Pulmonary artery endothelial cell (primary cell): ENCODE data around the gene SLC25A39. TPM values are rescaled to one million over a fixed set of nuclear protein-coding genes. Genes with fewer than 3 reads are reported as not detected.
A peak's percentile ranks its signal among the peaks of the same experiment; 100 is the strongest.
"Not testable (repeated sequence)": the region's sequence is repeated elsewhere in the genome, so short reads cannot be mapped to it uniquely, and the experiment has no call there.

Experiments
- DNase-seq: peaks from one replicate; pipeline ENCODE4 v3.0.0-alpha.2; 2011; ENCODE audit warnings: low read depth, low spot score
- total RNA-seq: library from RNA; depleted of rRNA; stranded (reverse); fragments of >200 nt; gene quantifications from 2 replicates; pipeline ENCODE4 v1.2.3, GENCODE V29; 2014

SLC25A39 gene
- total RNA-seq, 1 donor from 2014 or later, result 78.9 TPM

DNA sequence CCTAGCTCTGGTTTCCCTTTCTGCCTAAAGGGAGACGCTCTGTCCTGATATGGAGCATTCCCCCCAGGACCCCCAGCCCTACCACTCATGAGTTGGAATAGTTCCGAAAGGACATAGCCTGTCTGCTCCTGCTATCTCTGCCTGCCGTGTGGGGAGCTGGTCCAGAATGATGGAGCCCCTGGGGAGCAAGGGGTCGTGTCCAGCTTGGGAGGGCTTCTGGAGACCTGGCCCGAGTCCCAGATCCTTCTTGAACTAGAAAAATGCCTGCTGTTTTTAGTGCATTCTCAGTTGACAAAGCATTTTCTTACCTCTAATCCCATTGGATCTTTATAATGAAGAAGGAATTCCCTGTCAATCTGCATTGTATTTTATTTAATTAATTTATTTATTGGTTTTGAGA lies 11.3 kb upstream of the SLC25A39 start:
- no peak for DNase-seq

DNA sequence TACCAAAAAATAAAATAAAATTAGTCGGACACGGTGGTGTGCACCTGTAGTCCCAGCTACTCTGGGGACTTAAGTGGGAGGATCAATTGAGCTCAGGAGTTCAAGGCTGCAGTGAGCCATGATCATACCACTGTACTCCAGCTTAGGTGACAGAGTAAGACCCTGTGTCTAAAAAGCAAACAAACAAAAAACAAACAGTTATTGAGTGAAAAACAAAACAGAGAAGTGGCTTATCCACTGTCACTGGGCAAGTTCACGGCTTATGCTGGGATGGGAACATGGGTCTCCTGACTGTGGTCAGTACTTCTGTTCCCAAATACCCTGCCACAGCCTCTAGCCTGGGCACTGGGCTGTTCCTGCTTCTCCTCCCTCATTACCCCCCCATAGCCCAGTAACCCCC lies 10.9 kb upstream of the SLC25A39 start:
- DNase-seq, result no peak

DNA sequence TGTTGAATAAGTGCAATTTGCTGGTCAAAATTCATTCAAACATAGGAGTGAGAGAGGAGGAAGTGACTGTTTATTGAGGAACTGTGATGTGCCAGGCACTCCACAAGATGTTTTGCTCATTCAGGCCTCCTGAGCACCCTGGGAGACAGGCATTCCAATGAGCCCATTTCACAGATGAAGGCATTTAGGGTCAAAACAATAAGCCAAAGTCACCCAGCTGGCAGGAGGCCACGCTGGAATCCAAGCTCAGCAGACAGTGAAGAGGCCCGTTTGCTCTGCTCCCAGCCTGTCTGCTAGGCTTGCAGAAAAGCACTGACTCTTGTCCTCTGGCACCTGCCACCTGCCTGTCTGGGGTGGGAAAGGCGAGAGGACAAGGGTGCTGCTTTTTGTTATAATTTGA lies 10.1 kb upstream of the SLC25A39 start:
- no peak for DNase-seq

DNA sequence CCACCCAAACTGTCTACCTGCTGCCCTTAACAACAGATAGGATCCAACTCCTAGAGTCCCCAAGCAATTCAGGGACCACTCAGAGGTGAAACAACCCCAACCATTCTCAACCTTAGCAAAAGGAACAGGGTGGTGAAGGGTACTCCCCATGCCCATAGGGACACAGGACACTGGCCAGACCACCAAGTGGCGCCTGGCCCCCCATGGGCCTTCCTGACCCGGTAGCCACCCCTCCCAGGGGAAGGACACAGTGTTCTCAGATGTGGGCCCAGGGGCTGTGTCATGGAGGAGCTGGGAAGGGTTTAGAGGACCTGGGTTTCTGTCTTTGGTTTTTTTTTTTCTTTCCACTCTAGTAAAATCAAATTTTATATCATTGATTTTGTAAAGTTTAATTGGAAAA lies 9.7 kb upstream of the SLC25A39 start:
- DNase-seq, result no peak

DNA sequence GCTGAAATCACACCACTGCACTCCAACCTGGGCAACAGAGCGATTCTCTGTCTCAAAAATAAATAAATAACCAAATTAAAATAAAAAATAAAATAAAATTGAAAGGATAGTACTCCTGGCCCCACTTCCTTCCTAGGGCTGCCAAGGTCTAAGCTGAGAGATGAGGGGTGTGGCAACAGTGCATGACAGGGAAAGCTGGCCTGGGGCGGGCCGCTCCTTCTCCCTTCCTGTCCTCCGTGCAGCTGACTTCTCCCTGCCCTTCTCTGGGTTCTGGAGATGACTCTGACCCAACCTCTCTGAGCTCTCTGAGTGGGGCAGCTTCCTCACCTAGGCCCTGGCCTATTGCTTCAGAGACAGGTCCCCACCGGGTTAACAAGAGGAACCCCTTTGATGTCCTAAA lies 8.7 kb upstream of the SLC25A39 start:
- DNase-seq, result no peak

DNA sequence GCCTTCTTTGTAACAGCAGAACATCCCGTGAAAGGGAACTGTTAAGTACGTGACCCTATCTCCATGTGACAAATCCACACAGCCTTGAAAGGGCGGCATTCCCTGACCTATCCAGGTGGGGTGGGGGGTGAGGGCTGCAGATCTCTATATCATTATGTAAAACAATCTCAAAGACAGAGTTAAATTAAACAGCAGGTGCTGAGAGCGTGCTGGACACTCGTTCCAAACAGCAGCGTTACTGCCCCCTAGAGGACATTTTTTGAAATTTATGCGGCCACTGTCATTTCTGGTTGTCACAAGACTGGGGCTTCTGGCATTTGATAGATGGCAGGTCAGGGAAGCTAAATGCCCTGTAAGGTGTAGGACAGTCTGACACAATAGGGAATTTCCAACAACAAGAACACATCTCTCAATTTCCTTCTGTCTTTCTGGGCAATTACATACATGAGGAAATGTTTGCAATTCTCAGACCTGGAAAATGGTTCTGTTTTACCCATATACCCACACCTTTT lies 6.7 kb upstream of the SLC25A39 start:
- DNase-seq, result no peak

DNA sequence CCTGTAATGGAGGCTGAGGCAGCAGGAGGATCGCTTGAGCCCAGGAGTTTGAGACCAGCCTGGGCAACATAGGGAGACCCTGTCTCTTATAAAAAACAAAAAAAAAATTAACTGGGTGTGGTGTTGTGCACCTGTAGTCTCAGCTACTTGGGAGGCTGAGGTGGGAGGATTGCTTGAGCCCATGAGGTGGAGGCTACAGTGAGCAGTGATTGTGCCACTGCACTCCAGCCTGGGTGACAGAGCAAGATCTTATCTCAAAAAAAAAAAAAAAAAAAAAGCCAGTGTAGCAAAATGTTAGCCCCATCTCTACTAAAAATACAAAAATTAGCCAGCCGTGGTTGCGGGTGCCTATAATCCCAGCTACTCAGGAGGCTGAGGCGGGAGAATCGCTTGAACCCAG lies 5.6 kb upstream of the SLC25A39 start:
- DNase-seq, result not testable (repeated sequence)

DNA sequence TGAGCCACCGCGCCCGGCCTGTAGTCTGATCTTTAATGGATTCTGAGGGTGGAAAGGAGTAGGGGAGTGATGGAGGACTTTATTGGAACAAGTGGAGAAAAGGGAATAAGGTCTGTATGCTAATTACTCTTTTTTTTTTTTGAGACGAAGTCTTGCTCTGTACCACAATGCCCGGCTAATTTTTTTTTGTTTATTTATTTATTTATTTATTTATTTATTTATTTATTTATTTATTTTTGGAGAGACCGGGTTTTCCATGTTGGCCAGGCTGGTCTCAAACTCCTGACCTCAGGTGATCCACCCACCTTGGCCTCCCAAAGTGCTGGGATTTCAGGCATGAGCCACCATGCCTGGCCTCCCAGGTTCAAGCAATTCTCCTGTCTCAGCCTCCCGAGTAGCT lies 4.9 kb upstream of the SLC25A39 start:
- not testable (repeated sequence) for DNase-seq

DNA sequence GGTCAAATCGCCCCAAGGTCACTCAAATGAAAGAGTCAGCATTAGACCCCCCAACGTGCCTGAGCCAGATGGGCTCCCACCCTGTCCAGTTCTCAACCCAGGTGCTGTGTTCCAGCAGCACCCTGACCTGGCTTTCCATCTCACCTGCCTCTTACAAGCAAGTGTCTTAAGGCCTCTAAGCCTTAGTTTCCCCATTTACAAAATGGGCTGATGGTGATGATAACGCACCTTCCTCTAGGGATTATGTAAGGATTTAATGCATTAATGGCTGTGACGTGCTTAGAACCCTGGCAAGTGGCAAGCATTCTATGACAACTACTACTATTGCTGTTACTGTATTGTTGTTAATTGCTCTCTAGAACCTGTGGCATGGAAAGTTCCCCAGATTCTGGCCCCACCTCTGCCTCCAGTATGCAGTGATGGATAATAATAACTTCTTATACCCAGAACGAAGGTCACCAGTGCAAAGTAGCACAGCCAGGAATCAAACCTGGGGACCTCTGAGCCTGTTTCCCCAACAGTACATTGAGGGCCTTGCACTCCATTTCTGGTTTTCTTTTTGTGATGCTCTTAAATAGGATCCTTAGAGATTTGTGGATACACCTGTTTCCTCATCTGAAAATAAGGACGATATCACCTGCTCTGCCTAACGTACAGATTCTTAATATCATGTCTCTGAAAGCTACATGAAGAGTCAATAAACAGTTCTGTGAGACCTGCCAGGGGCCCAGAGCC lies 3.3 kb upstream of the SLC25A39 start:
- DNase-seq, result no peak

DNA sequence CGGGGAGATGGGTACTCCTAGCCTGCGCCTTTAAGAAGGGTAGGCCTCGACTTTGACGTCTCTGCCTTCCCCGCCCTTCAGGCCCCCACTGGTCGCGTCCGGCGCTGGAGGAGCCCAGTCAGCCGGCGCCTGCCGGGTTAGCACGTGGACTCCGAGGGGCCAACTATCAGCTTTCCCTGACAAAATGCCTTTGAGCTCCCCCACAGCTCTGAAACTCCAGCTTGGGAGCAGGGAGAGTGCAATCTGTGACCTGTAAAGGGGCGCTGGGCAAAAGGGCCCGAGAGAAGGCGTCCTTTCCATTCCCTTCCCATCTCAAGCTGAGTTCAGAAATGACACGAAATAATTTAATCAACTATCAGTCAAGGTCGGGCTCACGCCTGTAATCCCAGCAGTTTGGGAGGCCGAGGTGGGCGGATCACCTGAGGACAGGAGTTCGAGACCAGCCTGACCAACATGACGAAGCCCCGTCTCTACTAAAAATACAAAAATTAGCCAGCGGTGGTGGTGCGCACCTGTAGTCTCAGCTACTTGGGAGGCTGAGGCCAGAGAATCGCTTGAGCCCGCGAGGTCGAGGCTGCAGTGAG lies 2.3 kb upstream of the SLC25A39 start:
- peak; percentile 91 for DNase-seq

DNA sequence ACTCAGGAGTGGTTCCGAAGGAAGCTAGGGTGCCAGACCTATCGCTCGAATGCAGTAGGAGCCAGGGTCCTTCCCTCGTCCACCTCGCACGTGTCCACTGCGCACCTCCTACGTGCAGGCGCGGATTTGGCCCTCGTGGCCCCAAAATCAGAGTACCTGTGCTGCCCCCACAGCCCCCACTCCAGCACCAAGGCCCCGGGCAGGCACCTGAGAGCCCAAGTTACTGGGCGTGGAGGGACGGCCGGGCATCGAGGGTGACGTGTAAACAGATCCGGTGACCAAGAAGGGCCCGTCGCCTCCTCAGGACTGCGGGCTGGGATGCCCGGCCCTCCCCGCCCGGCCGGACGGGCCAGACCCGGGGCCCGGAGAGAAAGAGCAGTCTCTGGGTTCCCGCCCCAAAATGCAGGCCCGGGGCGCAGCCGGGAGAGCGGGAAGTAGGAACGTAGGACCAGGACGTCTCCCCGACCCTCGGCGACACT lies 492 bp downstream of the SLC25A39 start:
- no peak for DNase-seq

DNA sequence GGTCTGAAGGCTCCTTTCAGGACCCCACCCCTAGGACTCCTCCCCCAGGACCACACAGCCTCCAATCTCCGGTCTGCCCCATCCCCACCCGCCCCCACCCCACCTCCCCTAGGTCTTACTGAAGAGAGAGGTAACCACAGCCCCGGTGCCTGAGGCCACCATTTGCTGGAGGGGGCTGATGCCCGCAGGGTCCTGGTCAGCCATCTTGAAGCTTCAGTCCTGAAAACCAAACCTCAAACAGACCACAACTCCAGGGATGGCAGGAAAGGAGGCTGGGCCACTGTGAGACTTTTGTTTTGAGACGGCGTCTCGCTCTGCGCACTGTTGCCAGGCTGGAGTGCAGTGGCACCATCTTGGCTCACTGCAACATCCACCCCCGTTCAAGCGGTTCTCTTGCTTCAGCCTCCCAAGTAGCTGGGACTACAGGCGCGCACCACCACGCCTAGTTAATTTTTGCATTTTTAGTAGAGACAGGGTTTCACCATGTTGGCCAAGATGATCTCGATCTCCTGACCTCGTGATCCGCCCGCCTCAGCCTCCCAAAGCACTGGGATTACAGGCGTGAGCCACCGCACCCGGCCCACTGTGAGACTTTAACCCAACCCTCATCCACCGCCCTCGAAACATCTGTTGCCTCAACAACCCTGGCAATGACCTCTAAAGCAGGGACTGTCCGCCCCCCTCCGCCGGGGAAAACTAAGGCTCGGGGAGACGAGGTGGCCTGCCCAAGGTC lies 1.1 kb downstream of the SLC25A39 start:
- DNase-seq, result no peak

DNA sequence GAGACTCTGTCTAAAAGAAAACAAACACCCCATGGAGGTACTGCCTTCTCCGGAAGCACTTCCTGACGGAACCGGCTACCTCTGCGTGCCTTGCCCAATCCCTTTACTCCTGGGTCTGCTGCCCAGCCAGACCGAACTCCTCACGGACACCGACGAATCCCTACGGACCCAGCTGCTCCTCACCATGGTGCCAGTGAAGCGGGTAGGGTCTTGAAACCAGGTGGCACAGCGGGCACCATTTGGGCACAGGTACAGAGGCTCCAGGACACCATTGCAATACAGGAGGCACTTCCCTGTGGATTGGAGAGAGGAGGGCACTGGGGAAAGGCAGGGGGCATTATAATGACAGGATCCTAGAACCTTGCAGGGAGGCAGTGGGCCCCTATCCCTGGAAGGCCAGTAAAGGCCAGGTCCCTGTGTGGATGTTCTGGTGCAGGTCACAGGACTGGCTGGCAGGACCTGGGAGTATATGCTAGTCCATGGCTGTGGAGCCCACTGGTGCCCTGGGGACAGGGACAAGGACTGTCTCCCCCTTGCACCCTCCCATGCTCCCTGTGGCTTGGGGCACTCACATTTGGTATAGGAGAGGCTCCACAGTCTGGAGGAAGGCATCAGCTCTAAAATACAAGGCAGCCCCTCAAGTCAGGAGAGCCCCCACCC lies 2.3 kb downstream of the SLC25A39 start:
- DNase-seq, result no peak

DNA sequence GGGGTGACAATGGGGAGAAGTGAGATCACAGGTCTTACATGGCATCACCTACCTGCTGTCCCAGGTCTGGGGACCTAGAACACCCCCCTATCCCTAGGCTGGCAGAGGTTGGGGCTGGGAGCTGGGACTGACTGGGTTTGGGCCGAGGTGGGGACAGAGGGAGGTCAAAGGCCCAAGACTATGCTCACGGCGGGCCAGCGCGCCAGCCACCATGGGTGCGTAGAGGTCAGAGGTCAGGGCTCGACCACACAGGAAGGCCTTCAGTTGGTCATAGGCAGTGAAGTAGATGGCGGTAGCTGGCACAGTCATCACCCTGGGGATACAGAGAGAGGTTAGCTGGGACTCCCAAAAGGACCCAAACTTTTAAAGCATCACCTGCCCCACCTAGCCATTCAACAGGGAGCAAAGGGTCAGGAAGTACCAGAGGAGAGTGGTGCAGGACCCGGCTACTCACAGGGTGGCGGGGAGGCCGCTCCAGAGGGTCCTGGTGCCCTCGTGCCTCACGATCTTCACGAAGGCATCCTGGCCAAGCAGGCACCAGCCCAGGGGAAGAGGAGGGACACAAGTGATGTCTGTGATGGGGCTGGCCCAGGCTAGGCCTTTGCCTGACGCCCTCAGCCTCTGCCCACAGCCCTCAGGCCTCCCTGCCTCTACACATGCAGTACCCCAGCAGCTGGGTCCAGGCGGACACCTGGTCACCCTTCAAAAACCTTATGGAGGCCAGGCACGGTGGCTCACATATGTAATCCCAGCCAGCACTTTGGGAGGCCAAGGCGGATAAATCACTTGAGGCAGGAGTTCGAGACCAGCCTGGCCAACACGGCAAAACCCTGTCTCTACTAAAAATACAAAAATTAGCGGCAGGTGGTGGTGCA lies 3.1 kb downstream of the SLC25A39 start:
- DNase-seq, result no peak

DNA sequence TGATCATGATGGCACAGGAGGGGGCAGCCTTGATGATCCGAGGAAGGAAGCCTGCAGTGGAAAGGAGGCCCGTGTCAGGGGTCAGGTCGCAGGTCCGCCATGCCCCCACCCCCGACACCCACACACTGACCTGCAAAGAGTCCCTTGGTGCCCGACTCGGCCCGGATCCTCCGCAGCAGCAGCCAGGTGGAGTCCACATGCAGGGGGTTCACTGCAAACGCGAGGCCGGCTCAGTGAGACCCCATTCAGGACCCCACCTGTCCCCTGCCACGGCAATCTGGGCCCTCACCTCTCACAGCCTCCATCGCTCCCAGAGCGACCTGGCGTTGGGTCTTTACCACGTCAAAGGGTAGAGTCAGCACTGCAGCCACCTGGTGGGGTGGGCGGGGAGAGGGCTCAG lies 4.6 kb downstream of the SLC25A39 start:
- no peak for DNase-seq

DNA sequence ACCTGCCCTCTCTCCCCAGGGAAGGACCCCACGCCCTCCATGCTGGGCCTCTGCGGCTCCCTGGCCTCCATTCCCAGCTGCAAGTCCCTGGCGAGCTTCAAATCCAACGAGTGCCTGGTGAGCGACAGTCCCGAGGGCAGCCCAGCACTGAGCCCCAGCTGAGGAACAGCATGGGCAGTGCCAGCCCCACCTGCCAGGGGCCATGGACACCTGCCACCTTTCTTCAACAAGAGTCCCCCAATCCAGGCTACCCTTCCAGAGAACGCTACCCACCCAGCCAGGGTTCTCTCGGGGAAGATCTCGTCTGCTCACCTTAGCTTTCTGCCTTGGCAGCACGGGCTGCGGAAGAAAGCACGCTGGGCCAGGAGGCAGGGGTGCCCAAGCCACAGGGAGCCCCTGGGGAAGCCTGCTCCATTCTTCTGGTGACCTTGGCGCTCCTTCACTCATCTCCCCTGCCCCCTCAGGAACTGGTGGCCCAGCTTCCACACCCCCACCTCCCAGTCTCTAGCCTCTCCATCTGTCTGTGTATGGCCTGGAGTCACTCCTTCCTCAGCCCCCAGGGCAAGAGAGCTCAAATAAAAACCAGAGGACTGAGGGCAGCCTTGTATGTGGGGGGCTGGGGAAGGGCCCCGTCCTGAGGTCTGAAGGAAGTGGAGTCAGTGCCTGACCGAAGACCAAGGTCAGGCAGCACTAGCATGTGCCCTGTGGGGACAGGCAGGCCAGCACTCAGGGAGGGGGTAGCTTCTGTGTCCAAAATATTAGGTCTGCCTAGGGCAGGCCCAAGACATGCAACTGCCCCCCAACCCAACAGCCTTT lies 6.3 kb downstream of the SLC25A39 start:
- no peak for DNase-seq

DNA sequence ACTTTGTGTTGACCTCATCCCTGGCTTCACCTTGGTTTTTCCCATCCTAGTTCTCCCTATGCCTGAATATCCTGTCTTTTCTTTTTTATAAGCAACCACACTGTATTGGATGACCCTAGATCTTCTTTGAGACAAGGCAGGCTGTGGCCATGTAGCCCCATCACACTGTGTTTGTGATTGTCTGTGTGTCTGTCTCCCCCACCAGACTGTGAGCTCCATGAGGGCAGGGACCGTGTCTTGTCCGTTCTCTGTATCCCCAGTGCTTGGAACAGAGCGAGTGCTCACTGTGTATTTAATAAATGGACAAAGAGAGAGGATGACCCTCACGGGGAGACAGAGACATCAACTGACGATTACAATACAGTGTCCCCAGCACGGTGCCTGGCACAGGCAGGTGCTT lies 7.1 kb downstream of the SLC25A39 start:
- DNase-seq, result no peak

DNA sequence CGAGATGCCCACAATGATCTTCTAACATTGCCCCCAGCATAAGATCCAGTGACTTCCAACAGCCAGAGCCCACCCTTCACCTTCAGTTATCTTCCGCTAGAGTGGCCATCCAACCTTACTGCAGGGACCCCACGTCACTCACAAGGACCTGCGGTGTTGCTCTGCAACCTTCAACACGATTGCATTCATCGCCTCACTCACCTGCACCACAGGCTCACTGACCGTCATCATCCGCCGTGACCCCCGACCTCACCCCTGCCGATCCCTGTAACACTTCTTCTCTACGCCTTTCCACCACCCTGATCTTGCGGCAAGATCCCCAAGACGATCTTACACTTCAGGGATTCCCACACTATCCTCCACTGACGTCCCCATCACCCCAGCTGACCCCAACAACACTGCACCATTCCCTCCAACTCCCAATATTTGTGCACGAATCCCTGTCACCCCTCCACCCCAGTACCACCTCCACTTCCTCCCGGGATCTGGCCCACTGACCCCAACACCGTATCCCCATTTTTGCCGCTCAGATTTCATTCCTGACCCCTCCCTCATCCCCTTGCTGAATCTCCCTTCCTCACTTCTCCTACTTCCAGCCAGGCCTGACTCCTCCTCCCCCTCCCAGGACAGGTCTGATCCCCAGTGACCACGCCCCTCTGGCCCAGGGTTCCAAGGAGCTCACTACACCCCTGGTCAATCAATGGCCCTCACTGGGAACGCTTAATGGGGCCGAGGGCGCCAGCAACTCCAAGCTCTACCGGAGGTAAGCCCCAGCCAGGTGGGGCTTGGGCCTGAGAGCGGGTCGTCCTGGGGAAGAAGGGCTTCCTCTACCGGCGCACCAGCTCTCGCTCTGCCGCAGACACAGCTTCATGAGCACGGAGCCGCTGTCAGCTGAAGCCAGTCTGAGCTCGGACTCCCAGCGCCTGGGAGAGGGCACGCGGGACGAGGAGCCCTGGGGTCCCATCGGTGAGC lies 8.6 kb downstream of the SLC25A39 start:
- no peak for DNase-seq
